GM12878 (cell line): Measurements from ENCODE around the gene ISLR2. TPM values are rescaled to one million over a fixed set of nuclear protein-coding genes. Genes with fewer than 3 reads are reported as not detected.

Experiments used
- ATAC-seq: fragments of 200-7000 bp; cut with Tn5 transposase; 3 replicates; pipeline ENCODE4 v1.9.1; 2020; ENCODE audit warnings: mild to moderate bottlenecking, moderate library complexity
- BruUV-seq: library from RNA; stranded (reverse); fragments of 400-500 nt; replicated peaks from 2 replicates; lab custom pipeline; 2021; lab: Mats Ljungman, UMichigan
- CTCF ChIA-PET: fragments of 300-600 bp; sonication (Branson Sonifier 250); formaldehyde crosslinking; extraction: SDS; loops from one replicate; lab custom pipeline; 2021; ENCODE audit warnings: inconsistent platforms; lab: Yijun Ruan, JAX
- POLR2A ChIA-PET: fragments of 350-600 bp; formaldehyde crosslinking; extraction: SDS; loops from one replicate; lab custom pipeline; 2021; ENCODE audit warnings: inconsistent platforms; lab: Charles Lee
- RAD21 ChIA-PET: fragments of 300-600 bp; sonication (Branson Sonifier 250); formaldehyde crosslinking; loops from one replicate; lab custom pipeline; 2023; ENCODE audit warnings: antibody characterized with exemption; ENCODE audit not compliant: unreplicated experiment; lab: Charles Lee
- SMC1A ChIA-PET: fragments of 300-600 bp; sonication (Branson Sonifier 250); formaldehyde crosslinking; loops from one replicate; lab custom pipeline; 2023; ENCODE audit not compliant: unreplicated experiment, uncharacterized antibody; lab: Charles Lee
- DNase-seq: peaks from one replicate; pipeline ENCODE4 v3.0.0-alpha.2; 2011; ENCODE audit warnings: low read depth, low spot score
- FAIRE-seq: peaks from 3 replicates; lab custom pipeline; 2011; peaks lifted over from hg19 to GRCh38; lab: Jason Lieb, UNC
- H2AFZ ChIP-seq: 2 replicates; pipeline ENCODE4 v1.6.0; 2011; ENCODE audit warnings: low read depth, low read length, control low read depth; ENCODE audit not compliant: control insufficient read depth
- H3K27ac ChIP-seq: 2 replicates; pipeline ENCODE4 v1.5.1; 2011; ENCODE audit warnings: control low read depth; ENCODE audit not compliant: control insufficient read depth, insufficient read depth
- H3K27me3 ChIP-seq, 2 experiments: replicated peaks in 1 of 2; 2 replicates each; pipeline versions ENCODE4 v1.6.0 to v1.6.1; 2011; ENCODE audit warnings: low read length in 1 of 2; ENCODE audit not compliant: control insufficient read depth in 2 of 2, insufficient read depth in 2 of 2
- H3K36me3 ChIP-seq, 2 experiments: 2 replicates each; pipeline ENCODE4 v1.5.1; 2011; ENCODE audit warnings: low read length in 1 of 2; ENCODE audit not compliant: control insufficient read depth in 2 of 2, insufficient read depth in 2 of 2
- H3K4me1 ChIP-seq: 2 replicates; pipeline ENCODE4 v1.6.1; 2011; ENCODE audit warnings: mild to moderate bottlenecking, low read length, moderate library complexity, mixed read lengths; ENCODE audit not compliant: control insufficient read depth, insufficient read depth
- H3K4me2 ChIP-seq: 2 replicates; pipeline ENCODE4 v1.6.0; 2011; ENCODE audit warnings: control low read depth; ENCODE audit not compliant: control insufficient read depth, insufficient read depth
- H3K4me3 ChIP-seq: fragments of 200-600 bp; sonication (generic); 2 replicates; pipeline ENCODE4 v1.5.1; 2016
- H3K79me2 ChIP-seq: 2 replicates; pipeline ENCODE4 v1.6.0; 2011; ENCODE audit warnings: low read length; ENCODE audit not compliant: control insufficient read depth, insufficient read depth
- H3K9ac ChIP-seq: 2 replicates; pipeline ENCODE4 v1.8.0; 2011; ENCODE audit warnings: low read length, control low read depth, mixed read lengths; ENCODE audit not compliant: control insufficient read depth, insufficient read depth
- H3K9me3 ChIP-seq: replicated peaks from 3 replicates; pipeline ENCODE4 v1.5.1; 2011; ENCODE audit warnings: mild to moderate bottlenecking, low read length; ENCODE audit not compliant: control insufficient read depth, insufficient read depth
- H4K20me1 ChIP-seq: 2 replicates; pipeline ENCODE4 v1.6.0; 2011; ENCODE audit not compliant: control insufficient read depth, insufficient read depth
- BCL3 ChIP-seq: IDR thresholded peaks from 2 replicates; pipeline ENCODE4 v1.6.1; 2011; ENCODE audit warnings: borderline replicate concordance, low read depth, mild to moderate bottlenecking, moderate library complexity, low read length; ENCODE audit not compliant: insufficient read depth, poor library complexity, severe bottlenecking
- ESRRA ChIP-seq: IDR thresholded peaks from 2 replicates; pipeline ENCODE4 v1.6.1; 2012; ENCODE audit warnings: mild to moderate bottlenecking, low read length, improper control_type of control experiment
- HDAC6 ChIP-seq: fragments of 200-600 bp; sonication (generic); IDR thresholded peaks from one replicate; pipeline ENCODE4 v1.8.0; 2017; ENCODE audit warnings: antibody characterized with exemption; ENCODE audit not compliant: unreplicated experiment
- IRF4 ChIP-seq: IDR thresholded peaks from 2 replicates; pipeline ENCODE4 v1.6.1; 2011; ENCODE audit warnings: low read depth, low read length
- JUND ChIP-seq: IDR thresholded peaks from 2 replicates; pipeline ENCODE4 v1.6.1; 2012; ENCODE audit warnings: low read depth, mild to moderate bottlenecking, low read length, improper control_type of control experiment, moderate library complexity
- NFXL1 ChIP-seq: fragments of 450-650 bp; IDR thresholded peaks from 2 replicates; pipeline ENCODE4 v1.6.1; 2017; ENCODE audit warnings: antibody characterized with exemption, mild to moderate bottlenecking, borderline replicate concordance
- NFYA ChIP-seq: IDR thresholded peaks from 2 replicates; pipeline ENCODE4 v1.6.1; 2011; ENCODE audit warnings: low read depth, mild to moderate bottlenecking, low read length, improper control_type of control experiment, borderline replicate concordance
- NR2C2 ChIP-seq: IDR thresholded peaks from 2 replicates; pipeline ENCODE4 v1.6.1; 2011; ENCODE audit warnings: borderline replicate concordance, low read depth; ENCODE audit not compliant: control insufficient read depth, insufficient read length
- YBX1 ChIP-seq: fragments of 450-650 bp; IDR thresholded peaks from 2 replicates; pipeline ENCODE4 v1.6.1; 2016; ENCODE audit warnings: antibody characterized with exemption
- ZNF274 ChIP-seq: IDR thresholded peaks from one replicate; pipeline ENCODE4 v1.8.0; 2011; ENCODE audit not compliant: insufficient read length, insufficient read depth
- ZZZ3 ChIP-seq: IDR thresholded peaks from 2 replicates; pipeline ENCODE4 v1.6.1; 2011; ENCODE audit warnings: low read depth; ENCODE audit not compliant: control insufficient read depth, insufficient read length
- WGBS: methylation state at CpG from one replicate; pipeline ENCODE4 v1.1.6; 2016; ENCODE audit warnings: low lambda C conversion rate; ENCODE audit not compliant: insufficient replicate concordance, insufficient coverage; ENCODE audit errors: missing lambda C conversion rate; 5-methylcytosine and 5-hydroxymethylcytosine counted together
- in situ Hi-C: fragments of 300-500 bp; cut with MboI; formaldehyde crosslinking; loops from 9 replicates; pipeline ENCODE4 v1.14.3; 2018; ENCODE audit warnings: mixed read lengths
- intact Hi-C: fragments of 100-400 bp; cut with micrococcal nuclease; formaldehyde crosslinking; loops from one replicate; pipeline ENCODE4 v1.14.2; 2022; ENCODE audit not compliant: unreplicated experiment
- polyA plus RNA-seq, 11 experiments: library from polyadenylated mRNA; depleted of rRNA in 4 of 11; unstranded in 6 of 11; stranded (reverse) in 5 of 11; fragments of >200 nt; fragmentation: Nextera tagmentation in 4 of 11; fragmentation: Illumina TruSeq in 1 of 11; extraction: Ambion mirVana in 4 of 11; extraction: Trizol in 1 of 11; gene quantifications; 1 replicate in 1 of 11; 2 replicates in 10 of 11; pipeline versions ENCODE4 v1.2.1 to v1.2.3, GENCODE V29; 2011 to 2016; ENCODE audit warnings: inconsistent platforms in 2 of 11, missing spikeins in 2 of 11, low read depth in 1 of 11
- total RNA-seq, 4 experiments: library from RNA; depleted of rRNA in 3 of 4; stranded (reverse); fragments of >200 nt in 3 of 4; fragmentation: Illumina TruSeq in 1 of 4; extraction: Trizol in 1 of 4; gene quantifications; 2 replicates each; pipeline versions ENCODE4 v1.2.1 to v1.2.3, GENCODE V29; 2013 to 2021
- TF ChIP-seq, protein P1 (sequence below): IDR thresholded peaks from 2 replicates; pipeline ENCODE4 v1.6.1; 2012; ENCODE audit warnings: low read depth, low read length, improper control_type of control experiment

ISLR2 gene
- total and polyA plus RNA-seq, 10 of the 15 experiments (the other 5 are each of a cell fraction or from before 2014, with no cell fraction given): 0.04 to 0.21 (median 0.07) TPM; not detected in 4

DNA sequence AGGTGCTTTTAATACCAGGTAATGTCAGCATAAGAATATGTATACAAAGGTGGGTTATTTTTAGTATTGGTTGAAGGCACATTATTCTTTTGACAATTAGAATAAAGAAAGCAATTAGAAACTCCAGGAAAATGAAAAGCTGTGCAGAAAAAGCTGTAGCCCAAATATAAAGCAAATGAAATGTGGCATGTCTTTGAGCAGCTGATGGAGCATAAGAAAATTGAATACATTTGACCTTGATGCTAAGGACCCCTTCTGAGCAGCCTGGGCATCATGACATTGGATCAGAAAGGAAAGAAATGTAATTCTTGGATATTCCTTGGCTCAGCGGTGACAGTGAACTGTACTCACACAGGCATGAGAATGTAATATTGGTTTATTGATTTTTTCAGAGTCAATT, 35.1 kb downstream of the ISLR2 start:
- 100% methylated on average over 1 of the region's 1 CpG for WGBS
- no peak overlapping the region for H3K4me3 ChIP-seq
- no peak overlapping the region for H3K4me2 ChIP-seq
- H3K9me3 ChIP-seq: no peaks in the 10 kb centered on the region
- POLR2A ChIA-PET: no interaction called here
- H4K20me1 ChIP-seq: no peaks in the 10 kb centered on the region
- H3K9ac ChIP-seq: no peak overlapping the region
- TF ChIP-seq NFYA (no peak), HDAC6 (no peak), JUND (no peak), ZNF274 (no peak), ZZZ3 (no peak), YBX1 (no peak), NR2C2 (no peak), ESRRA (no peak), BCL3 (no peak), NFXL1 (no peak), IRF4 (no peak)
- TF ChIP-seq, protein P1, sequence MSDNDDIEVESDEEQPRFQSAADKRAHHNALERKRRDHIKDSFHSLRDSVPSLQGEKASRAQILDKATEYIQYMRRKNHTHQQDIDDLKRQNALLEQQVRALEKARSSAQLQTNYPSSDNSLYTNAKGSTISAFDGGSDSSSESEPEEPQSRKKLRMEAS: no peak
- H2AFZ ChIP-seq: no peak overlapping the region
- CTCF ChIA-PET: interaction anchor here (1.4 kb wide), 1 partner anchor 155 kb away, joined by 3 read pairs; no protein-coding TSS in a partner anchor
- H3K79me2 ChIP-seq: no peaks in the 10 kb centered on the region
- RAD21 ChIA-PET: no interaction called here
- H3K36me3 ChIP-seq: no peaks in the 10 kb centered on the region
- FAIRE-seq (no peak), DNase-seq (no peak), ATAC-seq (no peak)
- SMC1A ChIA-PET: interaction anchor here (0.7 kb wide), 1 partner anchor 37 kb away, joined by 3 read pairs; the partner anchor contains the start of gene STRA6
- H3K27me3 ChIP-seq: no peaks in the 10 kb centered on the region
- H3K4me1 ChIP-seq: peaks cover 4% of the 10 kb centered on the region; the same call in 1 of the 2 replicates
- in situ Hi-C loops (no loop called here), intact Hi-C loops (no loop called here)
- BruUV-seq: no TSS peak
- H3K27ac ChIP-seq: no peak overlapping the region
